HFF-Myc (cell line): ENCODE data around the gene PACRG.

Experiments
- DNase-seq: peaks from one replicate; pipeline ENCODE4 v3.0.0-alpha.2; 2011; ENCODE audit warnings: low read depth; ENCODE audit errors: extremely low read depth
- H3K4me3 ChIP-seq: replicated peaks from 2 replicates; pipeline ENCODE4 v1.5.1; 2011; ENCODE audit warnings: low read depth, mild to moderate bottlenecking, control low read depth, low read length
- TF ChIP-seq, protein P1 (sequence below): IDR thresholded peaks from 2 replicates; pipeline ENCODE4 v1.5.1; 2012; ENCODE audit warnings: mild to moderate bottlenecking, low read depth, low read length, control low read depth; ENCODE audit errors: missing control alignments

Gene PACRG

DNA sequence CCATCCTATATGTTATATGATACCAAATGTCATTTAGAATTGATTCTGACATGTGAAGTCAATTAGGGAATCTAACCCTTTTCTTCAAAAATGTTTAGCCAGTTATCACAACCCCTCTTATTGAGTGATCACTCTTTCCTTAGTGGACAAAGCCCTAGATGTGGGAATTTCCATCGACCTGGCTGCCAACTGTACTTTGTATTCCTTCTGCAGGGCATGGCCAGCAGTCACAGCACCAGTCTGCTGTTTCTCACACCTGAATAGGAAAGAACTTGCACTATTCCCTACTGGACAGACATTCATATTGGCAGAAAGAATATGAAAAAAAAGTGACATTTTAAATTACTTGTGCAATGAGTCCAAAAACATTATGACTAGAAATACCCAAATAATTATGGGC is 271.0 kb downstream of the PACRG start:
- no peak for DNase-seq
- H3K4me3 ChIP-seq = no peak overlapping the region
- TF ChIP-seq, protein P1, sequence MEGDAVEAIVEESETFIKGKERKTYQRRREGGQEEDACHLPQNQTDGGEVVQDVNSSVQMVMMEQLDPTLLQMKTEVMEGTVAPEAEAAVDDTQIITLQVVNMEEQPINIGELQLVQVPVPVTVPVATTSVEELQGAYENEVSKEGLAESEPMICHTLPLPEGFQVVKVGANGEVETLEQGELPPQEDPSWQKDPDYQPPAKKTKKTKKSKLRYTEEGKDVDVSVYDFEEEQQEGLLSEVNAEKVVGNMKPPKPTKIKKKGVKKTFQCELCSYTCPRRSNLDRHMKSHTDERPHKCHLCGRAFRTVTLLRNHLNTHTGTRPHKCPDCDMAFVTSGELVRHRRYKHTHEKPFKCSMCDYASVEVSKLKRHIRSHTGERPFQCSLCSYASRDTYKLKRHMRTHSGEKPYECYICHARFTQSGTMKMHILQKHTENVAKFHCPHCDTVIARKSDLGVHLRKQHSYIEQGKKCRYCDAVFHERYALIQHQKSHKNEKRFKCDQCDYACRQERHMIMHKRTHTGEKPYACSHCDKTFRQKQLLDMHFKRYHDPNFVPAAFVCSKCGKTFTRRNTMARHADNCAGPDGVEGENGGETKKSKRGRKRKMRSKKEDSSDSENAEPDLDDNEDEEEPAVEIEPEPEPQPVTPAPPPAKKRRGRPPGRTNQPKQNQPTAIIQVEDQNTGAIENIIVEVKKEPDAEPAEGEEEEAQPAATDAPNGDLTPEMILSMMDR = no peak

DNA sequence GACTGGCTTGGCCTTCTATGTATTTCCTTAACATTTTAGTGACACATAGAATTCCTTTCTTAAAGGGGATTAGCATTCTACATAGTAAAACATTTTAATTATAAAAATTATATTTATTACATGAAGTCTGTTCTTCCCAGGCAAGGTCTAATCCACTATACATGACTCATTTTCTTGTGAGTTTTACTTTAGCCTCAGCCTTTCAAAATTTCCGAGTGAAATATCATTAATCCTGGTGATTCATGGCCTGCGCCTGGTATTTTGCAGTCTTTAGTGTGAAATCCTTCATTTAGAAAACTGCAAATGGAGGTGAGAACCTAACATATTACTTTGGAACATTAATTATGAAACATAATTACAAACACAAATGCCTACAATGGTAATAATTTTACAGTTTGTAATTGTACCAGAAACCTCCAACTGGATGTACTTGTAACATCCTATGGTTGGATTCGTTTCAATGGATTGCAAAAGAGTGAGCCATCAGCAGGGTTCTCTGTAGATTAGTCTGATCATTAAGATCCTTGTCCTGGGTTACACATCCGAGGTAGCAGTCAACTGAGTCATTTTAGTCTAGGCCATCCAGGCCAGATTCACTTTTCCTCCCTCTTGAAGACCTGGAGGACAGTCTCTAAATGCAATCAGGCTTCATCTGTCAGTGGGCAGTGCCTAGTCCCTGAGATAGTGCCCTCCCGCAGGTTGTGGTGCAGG is 272.0 kb downstream of the PACRG start:
- no peak for DNase-seq
- TF ChIP-seq, protein P1 = no peak

DNA sequence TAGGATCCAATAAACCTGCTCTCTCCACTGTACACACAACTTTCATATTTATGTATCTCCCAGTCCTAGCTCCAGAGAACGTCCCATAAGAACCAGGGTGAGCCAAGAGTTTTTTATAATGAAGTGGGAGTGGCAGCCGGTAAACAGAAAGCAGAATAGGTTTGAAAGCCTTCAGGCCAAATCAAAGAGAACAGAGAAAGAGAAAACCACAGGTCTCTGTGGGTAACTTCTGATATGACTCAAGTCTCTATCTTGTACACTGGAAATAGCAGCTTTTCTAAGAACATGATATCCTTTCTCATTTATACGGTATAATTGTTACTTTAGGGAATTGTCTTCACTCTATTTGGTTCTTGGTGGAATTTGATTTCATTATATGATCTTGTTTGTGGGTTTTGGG is 273.6 kb downstream of the PACRG start:
- TF ChIP-seq, protein P1 = no peak
- no peak overlapping the region for H3K4me3 ChIP-seq
- no peak for DNase-seq

More for the DNA sequence above, 272.0 kb downstream of the PACRG start:
- H3K4me3 ChIP-seq = no peak overlapping the region

DNA sequence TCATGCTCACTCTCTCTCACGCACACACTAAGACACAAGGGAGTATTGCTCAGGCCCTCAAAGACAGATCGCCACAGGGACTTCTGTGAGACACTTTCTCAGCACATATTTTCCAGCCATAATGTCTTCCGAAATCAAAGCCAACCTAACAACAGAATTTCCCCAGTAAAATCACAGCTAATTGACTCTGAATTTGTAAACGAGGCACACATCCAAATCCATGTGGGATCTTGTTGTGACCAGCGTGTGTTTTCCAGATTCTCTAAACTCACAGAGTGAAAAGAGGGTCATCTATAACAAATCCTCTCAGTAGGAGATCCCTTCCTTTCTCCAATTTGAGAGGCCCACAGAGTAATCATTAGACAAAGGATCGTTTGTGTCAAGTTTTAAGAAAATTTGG is 280.4 kb downstream of the PACRG start:
- TF ChIP-seq, protein P1 = no peak
- no peak for DNase-seq
- H3K4me3 ChIP-seq = no peak overlapping the region

DNA sequence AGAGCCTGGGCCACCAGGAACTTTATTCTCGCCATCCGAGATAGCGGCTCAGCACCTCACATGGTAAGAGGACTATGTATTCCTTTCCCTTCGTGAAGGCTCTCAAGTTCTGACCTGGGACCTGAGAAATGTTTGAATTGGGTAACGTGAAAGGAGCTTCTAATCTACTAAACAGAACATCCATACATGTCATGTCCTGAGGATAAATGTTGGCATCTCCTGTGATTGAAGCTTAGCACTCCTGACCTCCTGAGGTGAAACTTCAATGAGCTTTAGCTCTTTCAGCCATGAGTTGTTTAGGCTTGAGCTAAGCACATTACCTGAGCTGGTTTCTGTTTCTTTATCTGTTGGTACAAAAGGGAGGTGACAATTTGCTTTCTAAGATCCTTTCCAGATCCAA is 280.9 kb downstream of the PACRG start:
- H3K4me3 ChIP-seq = no peak overlapping the region
- TF ChIP-seq, protein P1 = no peak
- no peak for DNase-seq

DNA sequence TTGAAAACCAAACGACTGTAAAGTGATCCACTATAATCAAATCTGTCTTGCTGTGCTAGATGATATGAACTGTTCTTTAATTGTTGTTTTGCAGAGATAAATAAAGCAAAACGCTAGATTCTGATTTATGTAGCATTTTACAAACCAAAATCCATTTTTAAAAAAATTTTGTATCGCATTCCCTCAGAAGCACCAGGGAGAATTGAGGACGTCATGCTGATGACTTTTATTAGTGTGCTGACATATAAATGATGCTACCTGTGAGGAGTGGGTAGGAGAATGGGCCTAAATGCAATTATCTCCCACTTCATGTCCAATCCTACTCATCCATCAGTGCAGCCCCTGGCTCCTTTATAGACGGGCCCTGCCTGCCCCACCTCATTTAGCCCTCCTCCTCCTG is 282.4 kb downstream of the PACRG start:
- no peak overlapping the region for H3K4me3 ChIP-seq
- no peak for DNase-seq
- TF ChIP-seq, protein P1 = no peak

DNA sequence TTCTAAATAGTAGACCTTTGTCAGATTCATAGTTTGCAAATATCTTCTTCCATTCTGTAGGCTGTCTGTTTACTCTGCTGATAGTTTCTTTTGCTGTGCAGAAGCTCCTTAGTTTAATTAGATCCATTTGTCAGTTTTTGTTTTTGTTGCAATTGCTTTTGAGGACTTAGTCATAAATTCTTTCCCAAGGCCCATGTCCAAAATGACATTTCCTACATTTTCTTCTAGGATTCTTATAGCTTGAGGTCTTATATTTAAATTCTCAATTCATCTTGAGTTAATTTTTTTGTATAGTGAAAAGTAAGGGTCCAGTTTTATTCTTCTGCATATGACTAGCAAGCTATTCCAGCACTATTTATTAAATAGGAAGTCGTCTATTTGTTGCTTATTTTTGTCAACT is 287.0 kb downstream of the PACRG start:
- H3K4me3 ChIP-seq = no peak overlapping the region
- TF ChIP-seq, protein P1 = no peak
- DNase-seq = no peak
